Upper lobe of left lung (tissue), 4 donors: Measurements from ENCODE around the gene NDC1.
"Not testable (repeated sequence)": the region's sequence is repeated elsewhere in the genome, so short reads cannot be mapped to it uniquely, and the experiment has no call there.

Source experiments
- CTCF ChIP-seq, 6 experiments: fragments of 450-650 bp in 4 of 6; fragments of 200-600 bp in 2 of 6; sonication (generic) in 2 of 6; IDR thresholded peaks; one replicate each; pipeline ENCODE4 v1.5.1; 2016 to 2019; ENCODE audit warnings: antibody characterized with exemption in 6 of 6
- EP300 ChIP-seq, 4 donors: sonication (generic); formaldehyde crosslinking; IDR thresholded peaks; one replicate each; pipeline ENCODE4 v1.5.1; 2017; ENCODE audit warnings: antibody characterized with exemption in 4 of 4, control low read depth in 2 of 4

GRCh38 chr1:53881853-53882252 is 43.8 kb upstream of the NDC1 start:
- not testable (repeated sequence) for TF ChIP-seq CTCF, EP300 (IDR thresholded peaks at IDR 0.05)
